AG04449 (cell line): ENCODE data around the gene GCGR.

Experiments
- CTCF ChIA-PET: fragments of 350-600 bp; formaldehyde crosslinking; extraction: SDS; loops from one replicate; lab custom pipeline; 2021; ENCODE audit warnings: antibody characterized with exemption; lab: Yijun Ruan, JAX
- POLR2A ChIA-PET: fragments of 400-600, 350-600 bp; formaldehyde crosslinking; extraction: SDS; loops from one replicate; lab custom pipeline; 2020; ENCODE audit warnings: antibody characterized with exemption, inconsistent platforms; lab: Yijun Ruan, JAX
- DNase-seq: peaks from one replicate; pipeline ENCODE4 v3.0.0-alpha.2; 2010; ENCODE audit warnings: low read depth, low spot score
- H3K4me3 ChIP-seq: 2 replicates; pipeline ENCODE4 v1.5.1; 2011; ENCODE audit warnings: low read depth, mild to moderate bottlenecking, control low read depth, low read length
- CTCF ChIP-seq: IDR thresholded peaks from one replicate; pipeline ENCODE4 v1.5.1; 2011; ENCODE audit warnings: mild to moderate bottlenecking, moderate library complexity, low read length, control low read depth, inconsistent platforms; ENCODE audit not compliant: insufficient read depth; ENCODE audit errors: missing control alignments

The GCGR gene

GRCh38 chr17:81802048-81802758 lies 1.7 kb upstream of the GCGR start:
- CTCF ChIA-PET = no interaction called here
- TF ChIP-seq CTCF = no peak
- DNase-seq = no peak
- H3K4me3 ChIP-seq = no peak overlapping the region
- POLR2A ChIA-PET = no interaction called here

GRCh38 chr17:81802856-81803643 lies 900 bp upstream of the GCGR start:
- no peak for DNase-seq
- ChIA-PET POLR2A (no interaction called here), CTCF (no interaction called here)
- no peak overlapping the region for H3K4me3 ChIP-seq
- TF ChIP-seq CTCF = no peak

GRCh38 chr17:81804559-81805399 lies 829 bp downstream of the GCGR start:
- H3K4me3 ChIP-seq = no peak overlapping the region
- TF ChIP-seq CTCF = no peak
- no peak for DNase-seq
- ChIA-PET POLR2A (no interaction called here), CTCF (interaction anchor here (1.3 kb wide), 1 partner anchor 71 kb away, joined by 5 read pairs; no protein-coding TSS in a partner anchor)

GRCh38 chr17:81805707-81806460 lies 1.9 kb downstream of the GCGR start:
- H3K4me3 ChIP-seq = no peak overlapping the region
- no peak for TF ChIP-seq CTCF
- ChIA-PET POLR2A (no interaction called here), CTCF (interaction anchor here (1.3 kb wide), 1 partner anchor 72 kb away, joined by 5 read pairs; no protein-coding TSS in a partner anchor)
- no peak for DNase-seq

GRCh38 chr17:81806461-81807209 lies 2.7 kb downstream of the GCGR start:
- CTCF ChIA-PET = no interaction called here
- no peak for DNase-seq
- no peak for TF ChIP-seq CTCF
- no peak overlapping the region for H3K4me3 ChIP-seq
- POLR2A ChIA-PET = interaction anchor here (1.5 kb wide), 1 partner anchor 27 kb away, joined by 4 read pairs; the partner anchor contains the start of gene MCRIP1
